SK-N-SH treated with all-trans-retinoic acid at 6 μM for 48 hours (cell line): Measurements from ENCODE around the gene LCN9.

Experiments used
- ATAC-seq: fragments of 200-7000 bp; cut with Tn5 transposase; 3 replicates; pipeline ENCODE4 v1.9.1; 2020; ENCODE audit warnings: mild to moderate bottlenecking, moderate library complexity
- BACH2 ChIP-seq: fragments of 250-450 bp; sonication (Bioruptor Pico); IDR thresholded peaks from 2 replicates; pipeline ENCODE4 v1.9.0; 2021; ENCODE audit warnings: mild to moderate bottlenecking, borderline replicate concordance
- ESRRG ChIP-seq: fragments of 250-450 bp; sonication (Bioruptor Pico); IDR thresholded peaks from 2 replicates; pipeline ENCODE4 v1.6.1; 2021; ENCODE audit warnings: mild to moderate bottlenecking
- OSR1 ChIP-seq: fragments of 250-450 bp; sonication (Bioruptor Pico); IDR thresholded peaks from 2 replicates; pipeline ENCODE4 v1.8.0; 2022; ENCODE audit warnings: moderate library complexity, mild to moderate bottlenecking, inconsistent platforms
- RARB ChIP-seq: fragments of 250-450 bp; sonication (Bioruptor Pico); IDR thresholded peaks from 2 replicates; pipeline ENCODE4 v1.8.0; 2021; ENCODE audit warnings: mild to moderate bottlenecking, moderate library complexity
- SNAI2 ChIP-seq: fragments of 250-450 bp; sonication (Bioruptor Pico); IDR thresholded peaks from 2 replicates; pipeline ENCODE4 v1.5.0; 2020; ENCODE audit warnings: mild to moderate bottlenecking, moderate library complexity
- TCF4 ChIP-seq: fragments of 250-450 bp; sonication (Bioruptor Pico); IDR thresholded peaks from 2 replicates; pipeline ENCODE4 v1.8.0; 2021; ENCODE audit warnings: mild to moderate bottlenecking, moderate library complexity, borderline replicate concordance
- TOX ChIP-seq: fragments of 250-450 bp; sonication (Bioruptor Pico); IDR thresholded peaks from 2 replicates; pipeline ENCODE4 v1.8.0; 2021; ENCODE audit warnings: mild to moderate bottlenecking, moderate library complexity, borderline replicate concordance
- ZC3H10 ChIP-seq: fragments of 250-450 bp; sonication (Bioruptor Pico); IDR thresholded peaks from 2 replicates; pipeline ENCODE4 v1.5.1; 2021; ENCODE audit warnings: mild to moderate bottlenecking, moderate library complexity
- ZFP30 ChIP-seq: fragments of 450-650 bp; formaldehyde crosslinking; IDR thresholded peaks from 2 replicates; pipeline ENCODE4 v1.5.0; 2022; ENCODE audit warnings: mild to moderate bottlenecking, moderate library complexity
- TF ChIP-seq, protein P1 (sequence below): fragments of 250-450 bp; sonication (Bioruptor Pico); IDR thresholded peaks from 2 replicates; pipeline ENCODE4 v1.8.0; 2021; ENCODE audit warnings: low read depth, mild to moderate bottlenecking, moderate library complexity, borderline replicate concordance
- TF ChIP-seq, protein P2 (sequence below): fragments of 250-450 bp; sonication (Bioruptor Pico); IDR thresholded peaks from 2 replicates; pipeline ENCODE4 v1.5.0; 2020; ENCODE audit warnings: mild to moderate bottlenecking, moderate library complexity
- TF ChIP-seq, protein P3 (sequence below): fragments of 250-450 bp; sonication (Bioruptor Pico); IDR thresholded peaks from 2 replicates; pipeline ENCODE4 v1.5.1; 2020; ENCODE audit warnings: low read depth, mild to moderate bottlenecking, moderate library complexity
- TF ChIP-seq, protein P4 (sequence below): fragments of 250-450 bp; sonication (Bioruptor Pico); IDR thresholded peaks from 2 replicates; pipeline ENCODE4 v1.5.1; 2021; ENCODE audit warnings: mild to moderate bottlenecking, moderate library complexity

The LCN9 gene

DNA sequence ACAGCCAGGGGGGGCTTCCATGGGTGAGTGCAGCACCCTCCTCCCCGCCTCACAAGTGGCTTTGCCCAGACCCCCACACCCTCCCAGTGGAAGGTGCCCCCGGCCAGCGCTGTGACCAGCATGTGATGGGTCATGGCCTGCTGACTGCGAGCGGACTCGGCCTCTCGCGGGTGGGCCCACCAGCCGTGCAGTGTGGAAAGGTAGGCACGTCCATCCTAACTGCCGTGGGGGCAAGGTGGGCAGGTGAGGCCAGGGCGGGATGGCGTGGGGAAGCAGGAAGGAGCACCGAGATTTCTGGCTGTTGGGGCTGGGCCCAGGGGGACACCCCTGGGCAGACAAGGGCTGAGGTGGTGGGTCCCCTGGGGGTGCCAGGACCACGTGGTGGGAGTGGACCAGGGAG lies 24.1 kb downstream of the LCN9 start (continued):
- TF ChIP-seq, protein P1, sequence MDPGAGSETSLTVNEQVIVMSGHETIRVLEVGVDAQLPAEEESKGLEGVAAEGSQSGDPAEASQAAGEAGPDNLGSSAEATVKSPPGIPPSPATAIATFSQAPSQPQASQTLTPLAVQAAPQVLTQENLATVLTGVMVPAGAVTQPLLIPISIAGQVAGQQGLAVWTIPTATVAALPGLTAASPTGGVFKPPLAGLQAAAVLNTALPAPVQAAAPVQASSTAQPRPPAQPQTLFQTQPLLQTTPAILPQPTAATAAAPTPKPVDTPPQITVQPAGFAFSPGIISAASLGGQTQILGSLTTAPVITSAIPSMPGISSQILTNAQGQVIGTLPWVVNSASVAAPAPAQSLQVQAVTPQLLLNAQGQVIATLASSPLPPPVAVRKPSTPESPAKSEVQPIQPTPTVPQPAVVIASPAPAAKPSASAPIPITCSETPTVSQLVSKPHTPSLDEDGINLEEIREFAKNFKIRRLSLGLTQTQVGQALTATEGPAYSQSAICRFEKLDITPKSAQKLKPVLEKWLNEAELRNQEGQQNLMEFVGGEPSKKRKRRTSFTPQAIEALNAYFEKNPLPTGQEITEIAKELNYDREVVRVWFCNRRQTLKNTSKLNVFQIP: no peak
- no peak for TF ChIP-seq TCF4

DNA sequence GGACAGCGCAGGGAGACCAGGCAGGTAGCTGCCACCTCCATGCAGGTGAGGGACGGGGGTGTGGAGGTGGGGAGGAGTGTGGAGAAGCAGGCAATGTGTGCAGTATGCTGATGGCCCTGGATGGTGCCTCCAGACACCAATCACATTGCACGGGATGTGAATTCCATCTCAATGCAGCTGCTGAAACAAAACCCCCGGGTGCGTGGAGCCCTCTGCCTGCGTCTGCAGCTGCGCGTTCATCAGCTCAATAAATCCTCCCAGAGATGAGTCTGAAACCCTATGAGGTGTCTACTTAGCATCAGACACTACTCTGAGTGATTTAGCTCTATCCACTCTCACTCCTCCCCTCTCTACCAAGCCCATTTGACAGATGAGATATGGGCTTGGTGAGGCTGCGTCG lies 25.9 kb downstream of the LCN9 start:
- TF ChIP-seq RARB (CRISPR knock-in tag): no peak
- TF ChIP-seq, protein P2, sequence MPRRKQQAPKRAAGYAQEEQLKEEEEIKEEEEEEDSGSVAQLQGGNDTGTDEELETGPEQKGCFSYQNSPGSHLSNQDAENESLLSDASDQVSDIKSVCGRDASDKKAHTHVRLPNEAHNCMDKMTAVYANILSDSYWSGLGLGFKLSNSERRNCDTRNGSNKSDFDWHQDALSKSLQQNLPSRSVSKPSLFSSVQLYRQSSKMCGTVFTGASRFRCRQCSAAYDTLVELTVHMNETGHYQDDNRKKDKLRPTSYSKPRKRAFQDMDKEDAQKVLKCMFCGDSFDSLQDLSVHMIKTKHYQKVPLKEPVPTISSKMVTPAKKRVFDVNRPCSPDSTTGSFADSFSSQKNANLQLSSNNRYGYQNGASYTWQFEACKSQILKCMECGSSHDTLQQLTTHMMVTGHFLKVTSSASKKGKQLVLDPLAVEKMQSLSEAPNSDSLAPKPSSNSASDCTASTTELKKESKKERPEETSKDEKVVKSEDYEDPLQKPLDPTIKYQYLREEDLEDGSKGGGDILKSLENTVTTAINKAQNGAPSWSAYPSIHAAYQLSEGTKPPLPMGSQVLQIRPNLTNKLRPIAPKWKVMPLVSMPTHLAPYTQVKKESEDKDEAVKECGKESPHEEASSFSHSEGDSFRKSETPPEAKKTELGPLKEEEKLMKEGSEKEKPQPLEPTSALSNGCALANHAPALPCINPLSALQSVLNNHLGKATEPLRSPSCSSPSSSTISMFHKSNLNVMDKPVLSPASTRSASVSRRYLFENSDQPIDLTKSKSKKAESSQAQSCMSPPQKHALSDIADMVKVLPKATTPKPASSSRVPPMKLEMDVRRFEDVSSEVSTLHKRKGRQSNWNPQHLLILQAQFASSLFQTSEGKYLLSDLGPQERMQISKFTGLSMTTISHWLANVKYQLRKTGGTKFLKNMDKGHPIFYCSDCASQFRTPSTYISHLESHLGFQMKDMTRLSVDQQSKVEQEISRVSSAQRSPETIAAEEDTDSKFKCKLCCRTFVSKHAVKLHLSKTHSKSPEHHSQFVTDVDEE (CRISPR knock-in tag): no peak
- no peak for ATAC-seq

DNA sequence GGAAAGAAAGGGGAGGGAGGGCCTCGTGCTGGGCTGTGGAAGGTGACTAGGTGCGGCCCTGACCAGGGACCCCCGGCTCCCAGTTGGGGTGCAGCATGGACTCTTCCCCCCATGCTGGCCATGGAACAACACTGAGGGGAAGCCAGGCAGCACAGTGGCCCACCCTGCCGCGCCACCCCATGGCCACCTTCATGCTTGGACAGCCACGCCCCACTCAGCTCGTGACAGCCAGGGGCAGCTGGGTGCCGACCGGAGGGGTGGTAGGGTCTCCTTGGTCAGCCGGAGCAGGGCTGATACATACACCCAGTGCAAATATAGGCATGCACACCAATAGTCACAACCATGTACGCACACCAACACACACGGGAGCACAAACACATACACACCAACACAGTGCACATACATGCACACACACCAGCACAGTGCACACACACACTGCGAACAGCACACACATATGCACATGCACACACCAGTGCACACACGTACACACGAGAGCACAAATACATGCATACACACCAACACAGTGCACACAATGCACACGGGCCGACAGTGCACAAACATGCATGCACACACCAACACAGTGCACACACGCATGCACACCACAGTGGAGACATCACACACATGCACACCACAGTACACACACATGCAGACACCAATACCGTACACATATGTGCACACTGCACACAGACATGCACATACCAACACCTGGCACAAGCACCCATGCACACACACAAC lies 27.9 kb downstream of the LCN9 start:
- TF ChIP-seq, protein P3, sequence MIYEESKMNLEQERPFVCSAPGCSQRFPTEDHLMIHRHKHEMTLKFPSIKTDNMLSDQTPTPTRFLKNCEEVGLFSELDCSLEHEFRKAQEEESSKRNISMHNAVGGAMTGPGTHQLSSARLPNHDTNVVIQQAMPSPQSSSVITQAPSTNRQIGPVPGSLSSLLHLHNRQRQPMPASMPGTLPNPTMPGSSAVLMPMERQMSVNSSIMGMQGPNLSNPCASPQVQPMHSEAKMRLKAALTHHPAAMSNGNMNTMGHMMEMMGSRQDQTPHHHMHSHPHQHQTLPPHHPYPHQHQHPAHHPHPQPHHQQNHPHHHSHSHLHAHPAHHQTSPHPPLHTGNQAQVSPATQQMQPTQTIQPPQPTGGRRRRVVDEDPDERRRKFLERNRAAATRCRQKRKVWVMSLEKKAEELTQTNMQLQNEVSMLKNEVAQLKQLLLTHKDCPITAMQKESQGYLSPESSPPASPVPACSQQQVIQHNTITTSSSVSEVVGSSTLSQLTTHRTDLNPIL (CRISPR knock-in tag): no peak
- no peak for TF ChIP-seq OSR1 (CRISPR knock-in tag)
- no peak for TF ChIP-seq TCF4
- no peak for TF ChIP-seq ZC3H10 (CRISPR knock-in tag)
- TF ChIP-seq, protein P1: no peak
- TF ChIP-seq, protein P4, sequence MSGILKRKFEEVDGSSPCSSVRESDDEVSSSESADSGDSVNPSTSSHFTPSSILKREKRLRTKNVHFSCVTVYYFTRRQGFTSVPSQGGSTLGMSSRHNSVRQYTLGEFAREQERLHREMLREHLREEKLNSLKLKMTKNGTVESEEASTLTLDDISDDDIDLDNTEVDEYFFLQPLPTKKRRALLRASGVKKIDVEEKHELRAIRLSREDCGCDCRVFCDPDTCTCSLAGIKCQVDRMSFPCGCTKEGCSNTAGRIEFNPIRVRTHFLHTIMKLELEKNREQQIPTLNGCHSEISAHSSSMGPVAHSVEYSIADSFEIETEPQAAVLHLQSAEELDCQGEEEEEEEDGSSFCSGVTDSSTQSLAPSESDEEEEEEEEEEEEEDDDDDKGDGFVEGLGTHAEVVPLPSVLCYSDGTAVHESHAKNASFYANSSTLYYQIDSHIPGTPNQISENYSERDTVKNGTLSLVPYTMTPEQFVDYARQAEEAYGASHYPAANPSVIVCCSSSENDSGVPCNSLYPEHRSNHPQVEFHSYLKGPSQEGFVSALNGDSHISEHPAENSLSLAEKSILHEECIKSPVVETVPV (CRISPR knock-in tag): no peak
- no peak for TF ChIP-seq TOX (CRISPR knock-in tag)
- TF ChIP-seq SNAI2 (CRISPR knock-in tag): no peak
- no peak for TF ChIP-seq ZFP30 (CRISPR knock-in tag)
- TF ChIP-seq, protein P2 (CRISPR knock-in tag): no peak
- no peak for TF ChIP-seq BACH2 (CRISPR knock-in tag)
- ATAC-seq: no peak

DNA sequence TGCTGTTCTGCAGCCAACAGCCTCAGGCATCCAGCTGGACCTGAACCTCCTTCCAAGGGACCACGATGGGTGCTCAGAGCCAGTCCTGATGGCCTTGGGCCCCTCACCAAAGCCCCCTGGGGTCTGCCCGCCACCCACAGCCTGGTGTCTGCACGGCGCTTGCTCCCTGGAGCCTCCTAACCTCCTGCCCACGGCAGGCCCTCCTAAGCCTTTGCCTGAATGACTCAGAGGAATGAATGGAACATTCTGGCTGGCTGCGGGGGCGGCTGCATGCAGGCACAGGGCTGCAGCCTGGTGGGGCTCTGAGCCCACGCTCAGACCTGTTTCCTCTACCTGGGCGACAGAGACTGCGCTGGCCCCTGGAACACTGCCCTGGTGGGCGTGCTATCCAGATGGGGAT lies 29.3 kb downstream of the LCN9 start:
- no peak for TF ChIP-seq OSR1 (CRISPR knock-in tag)
- ATAC-seq: no peak

DNA sequence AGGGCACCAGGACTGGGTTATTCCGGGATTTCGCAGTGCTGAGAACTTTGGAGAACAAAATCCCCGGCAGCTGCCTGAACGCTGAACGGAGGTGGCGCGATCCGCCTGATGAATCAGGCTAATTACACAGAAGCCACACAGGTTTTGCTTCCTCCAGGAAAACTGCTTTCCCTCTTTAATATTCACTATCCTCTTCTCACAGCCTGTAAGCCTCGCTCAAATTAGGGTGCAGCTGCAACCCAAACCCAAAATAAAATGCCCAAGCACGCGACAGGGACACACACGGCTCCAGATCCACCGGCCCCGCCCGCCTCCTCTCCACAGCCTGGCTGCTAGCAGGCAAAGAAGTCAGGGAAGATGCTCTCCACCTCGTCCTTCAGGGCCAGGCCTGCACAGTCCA lies 30.2 kb downstream of the LCN9 start:
- no peak for ATAC-seq
- TF ChIP-seq TOX (CRISPR knock-in tag) (no peak), ESRRG (CRISPR knock-in tag) (no peak)
- TF ChIP-seq, protein P1: no peak
